GM12801 (cell line): ENCODE data around the gene EHF.

Experiments
- CTCF ChIP-seq: IDR thresholded peaks from one replicate; pipeline ENCODE4 v1.5.1; 2011; ENCODE audit warnings: control low read depth; ENCODE audit not compliant: insufficient read length; ENCODE audit errors: extremely low read depth

The EHF gene

GRCh38 chr11:34618406-34618805 lies 2.5 kb upstream of the EHF start:
- TF ChIP-seq CTCF: no peak

- TF ChIP-seq CTCF: no peak
These were observed 1.8 kb upstream of the EHF start for GRCh38 chr11:34619062-34619516.

DNA sequence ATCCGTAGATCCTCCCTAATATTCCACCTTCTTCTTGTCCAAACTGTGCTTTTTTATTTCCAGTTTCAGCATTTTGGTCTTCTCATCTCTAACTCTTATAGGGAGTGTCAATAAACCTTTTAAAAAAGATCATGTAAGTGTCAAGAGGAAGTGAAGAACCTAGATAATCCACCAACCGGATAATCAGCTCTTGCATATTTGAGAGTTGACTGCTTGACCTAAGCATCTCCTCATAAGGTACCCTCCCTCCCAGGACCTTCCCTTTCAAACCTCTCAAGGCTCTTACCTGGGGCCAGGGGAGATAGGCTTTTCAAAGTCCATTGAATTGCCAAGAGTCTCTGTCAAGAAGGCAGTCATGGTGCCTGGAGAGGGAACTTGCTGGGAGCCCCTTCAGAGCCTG lies 691 bp upstream of the EHF start:
- TF ChIP-seq CTCF: no peak

- no peak for TF ChIP-seq CTCF
These were observed 983 bp downstream of the EHF start for GRCh38 chr11:34621876-34622275.

DNA sequence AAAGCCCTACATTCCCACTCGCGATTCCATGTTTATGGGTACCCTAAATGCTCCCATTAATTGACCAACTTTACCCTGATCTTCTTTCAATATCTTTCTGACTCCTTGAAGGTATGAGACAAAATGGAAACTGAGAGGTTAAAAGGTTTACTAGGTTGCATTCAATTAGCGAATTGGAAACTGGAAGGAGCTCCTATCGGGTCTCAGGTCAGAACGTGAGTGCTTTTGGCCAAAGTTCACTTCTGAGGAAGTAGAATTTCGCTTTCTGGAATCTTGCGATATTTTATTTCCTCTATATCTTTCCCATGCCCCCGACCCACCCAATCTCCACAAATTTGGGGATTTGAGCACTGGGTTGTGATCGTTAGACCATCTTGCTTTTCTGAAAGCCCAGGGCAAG lies 2.6 kb downstream of the EHF start:
- TF ChIP-seq CTCF: no peak

DNA sequence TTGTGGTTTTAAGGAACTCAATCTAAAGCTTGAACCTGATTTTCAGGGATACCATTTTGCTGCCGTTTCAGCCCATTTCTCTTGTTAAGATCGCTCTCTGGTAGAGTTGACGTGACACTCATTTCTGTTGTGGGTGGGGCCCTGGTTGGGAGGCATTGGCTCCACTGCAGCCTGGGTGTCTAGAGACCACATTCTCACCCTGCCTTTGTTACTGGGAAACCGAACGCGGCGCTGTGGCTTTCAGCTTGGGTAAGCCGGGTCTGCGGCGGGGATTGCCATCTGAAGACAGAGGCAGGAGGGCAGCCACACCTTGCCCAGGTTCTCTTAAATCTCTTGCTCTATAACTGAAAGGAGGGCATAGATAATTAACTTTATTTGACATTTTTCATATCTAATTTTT lies 3.2 kb downstream of the EHF start:
- TF ChIP-seq CTCF: no peak

- TF ChIP-seq CTCF: no peak
These were observed 4.7 kb downstream of the EHF start for GRCh38 chr11:34625576-34625975.

DNA sequence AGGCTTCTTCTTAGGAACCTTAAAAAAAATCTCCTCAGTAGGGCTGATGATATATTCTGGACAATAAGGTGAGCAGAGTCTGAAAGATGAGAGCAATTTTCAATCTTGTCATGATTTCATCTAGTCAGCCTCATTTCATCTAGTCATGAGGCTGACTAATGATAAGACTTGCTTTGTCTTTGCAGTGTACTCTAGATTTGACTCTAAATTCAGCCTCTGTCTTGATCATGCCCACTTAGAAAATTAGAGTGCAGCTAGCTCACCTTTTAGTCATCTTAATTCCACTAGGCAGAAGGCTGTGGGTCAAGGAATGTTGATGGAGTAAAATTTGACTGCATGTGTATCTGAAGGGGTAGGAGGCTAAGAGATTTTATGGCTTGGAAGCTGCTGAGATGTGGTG lies 5.5 kb downstream of the EHF start:
- TF ChIP-seq CTCF: no peak
